HG03442 (cell line): ENCODE data around the gene CBX3.
A peak's percentile ranks its signal among the peaks of the same experiment; 100 is the strongest.
"Not testable (repeated sequence)": the region's sequence is repeated elsewhere in the genome, so short reads cannot be mapped to it uniquely, and the experiment has no call there.

Experiments used
- ATAC-seq: cut with Tn5 transposase; IDR thresholded peaks from one replicate; pipeline ENCODE4 v1.9.1; 2021; ENCODE audit warnings: mild to moderate bottlenecking, moderate library complexity; ENCODE audit not compliant: unreplicated experiment

CBX3 gene

GRCh38 chr7:26200444-26201246 is 900 bp upstream of the CBX3 start, which contains the start of gene HNRNPA2B1:
Gene HNRNPA2B1, minus strand, starts transcription at chr7:26200746. Its CDS starts 169 bp downstream, at chr7:26200577.
- peak; percentile 59 for ATAC-seq

- no peak for ATAC-seq
These were observed 760 bp downstream of the CBX3 start for GRCh38 chr7:26202019-26202990.

GRCh38 chr7:26203016-26203415 is 1.5 kb downstream of the CBX3 start:
- no peak for ATAC-seq

- ATAC-seq: no peak
These were observed 6.5 kb downstream of the CBX3 start for GRCh38 chr7:26208040-26208439.

GRCh38 chr7:26212921-26213718 is 11.6 kb downstream of the CBX3 start:
- no peak for ATAC-seq

GRCh38 chr7:26213807-26214515 is 12.4 kb downstream of the CBX3 start:
- ATAC-seq: no peak

GRCh38 chr7:26216049-26216448 is 14.5 kb downstream of the CBX3 start:
- ATAC-seq: no peak

- ATAC-seq: no peak
These were observed 22.8 kb downstream of the CBX3 start for GRCh38 chr7:26224359-26224758.

- ATAC-seq: no peak
These were observed 26.4 kb downstream of the CBX3 start for GRCh38 chr7:26227987-26228386.

- ATAC-seq: no peak
These were observed 32.5 kb downstream of the CBX3 start for GRCh38 chr7:26233902-26234511.

GRCh38 chr7:26237035-26237807 is 35.7 kb downstream of the CBX3 start:
- ATAC-seq: no peak

- ATAC-seq: no peak
These were observed 36.5 kb downstream of the CBX3 start for GRCh38 chr7:26238032-26238431.

- ATAC-seq: no peak
These were observed 43.6 kb downstream of the CBX3 start for GRCh38 chr7:26245150-26245549.

GRCh38 chr7:26250239-26250638 is 48.7 kb downstream of the CBX3 start:
- ATAC-seq: no peak

GRCh38 chr7:26261866-26262265 is 60.3 kb downstream of the CBX3 start:
- not testable (repeated sequence) for ATAC-seq
